Measurements from ENCODE around the gene DCAF7. TPM values are rescaled to one million over a fixed set of nuclear protein-coding genes. Genes with fewer than 3 reads are reported as not detected.

The DCAF7 gene
- total RNA-seq, 1 donor from 2014 or later: 115 TPM

DNA sequence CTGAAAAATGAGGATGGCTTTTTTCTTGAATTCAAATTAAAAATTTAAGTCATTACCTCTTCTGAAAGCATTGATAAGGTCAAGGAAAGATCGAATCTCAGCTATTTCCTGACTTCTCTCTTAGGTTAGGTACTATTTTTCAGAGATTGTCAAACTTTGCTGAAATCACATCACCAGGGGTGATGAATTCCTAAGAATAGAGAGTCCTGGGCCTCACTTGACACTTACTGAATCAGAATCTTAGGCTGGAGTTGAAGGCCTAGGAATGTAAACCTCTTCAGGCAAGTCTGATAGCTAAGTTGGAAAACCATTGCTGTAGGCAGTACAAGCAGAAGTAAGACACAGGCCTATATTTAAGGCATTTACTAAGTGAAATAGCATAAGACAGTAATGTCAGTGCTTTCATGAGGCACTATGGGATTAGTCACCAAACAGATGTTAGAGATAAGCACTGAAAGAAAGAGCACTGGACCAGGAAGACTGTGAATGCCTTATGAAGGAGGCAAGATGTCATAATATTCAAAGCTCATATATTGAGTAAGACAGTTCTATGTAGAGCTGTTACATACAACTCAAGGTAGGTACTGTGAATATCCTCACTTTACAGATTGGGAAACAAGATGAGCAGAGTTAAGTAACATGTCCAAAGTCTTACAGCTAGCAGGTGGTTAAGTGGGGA lies 21.5 kb downstream of the DCAF7 start:
- H3K36me3 Mint-ChIP-seq (ENCODE audit: low read depth): peaks cover 15% of the 10 kb centered on the region
- DNase-seq: no peak
- no peak overlapping the region for H3K27ac Mint-ChIP-seq
- H3K9me3 Mint-ChIP-seq: no peaks in the 10 kb centered on the region
- intact Hi-C loops (cut with micrococcal nuclease): no loop called here
- H3K27me3 Mint-ChIP-seq: no peaks in the 10 kb centered on the region
- peaks cover 19% of the 10 kb centered on the region for H3K4me1 Mint-ChIP-seq
- no peak overlapping the region for H3K4me3 Mint-ChIP-seq

DNA sequence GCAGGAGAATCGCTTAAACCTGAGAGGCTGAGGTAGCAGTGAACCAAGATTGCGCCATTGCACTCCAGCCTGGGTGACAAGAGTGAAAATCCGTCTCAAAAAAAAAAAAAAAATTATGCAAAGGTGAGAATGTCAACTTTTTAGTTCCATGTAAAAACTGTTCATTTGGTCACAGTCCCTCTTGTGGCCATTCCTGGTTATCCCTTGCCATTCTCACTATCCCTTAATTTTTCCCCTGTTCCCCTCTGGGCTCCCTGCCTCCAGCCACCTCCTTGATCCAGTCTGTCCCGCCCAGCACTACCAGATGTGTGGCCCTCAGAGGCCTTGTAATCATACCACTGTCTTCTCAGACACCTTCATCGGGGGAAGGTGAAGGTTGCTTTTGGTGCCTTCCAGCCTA lies 23.4 kb downstream of the DCAF7 start:
- no peak overlapping the region for H3K27ac Mint-ChIP-seq
- H3K4me3 Mint-ChIP-seq: no peak overlapping the region
- H3K4me1 Mint-ChIP-seq: peaks cover 21% of the 10 kb centered on the region
- intact Hi-C loops (cut with micrococcal nuclease): no loop called here
- peaks cover 16% of the 10 kb centered on the region for H3K36me3 Mint-ChIP-seq (ENCODE audit: low read depth)
- no peaks in the 10 kb centered on the region for H3K9me3 Mint-ChIP-seq
- H3K27me3 Mint-ChIP-seq: no peaks in the 10 kb centered on the region
- no peak for DNase-seq

- H3K27ac Mint-ChIP-seq: peak overlapping the region; percentile 54
- no peak for DNase-seq
- peaks cover 10% of the 10 kb centered on the region for H3K4me1 Mint-ChIP-seq
These were observed 27.9 kb downstream of the DCAF7 start for GRCh38 chr17:63578027-63578768.

DNA sequence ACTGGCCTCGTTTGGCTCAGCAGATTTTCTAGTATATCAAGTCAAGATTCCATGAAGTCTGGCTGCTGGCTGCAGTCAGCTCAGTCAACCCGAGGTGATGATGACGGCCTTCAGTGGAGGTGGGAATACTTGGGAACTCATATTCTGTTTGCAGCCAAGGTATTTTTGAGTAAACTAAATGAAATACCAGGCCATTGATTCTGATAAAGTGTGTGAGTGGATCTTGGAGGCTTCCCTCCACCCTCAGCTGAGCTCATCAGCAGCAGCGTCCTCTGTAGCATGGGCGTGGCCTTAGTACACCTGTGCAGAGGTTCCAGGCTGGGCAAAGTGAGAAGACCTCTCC lies 28.5 kb downstream of the DCAF7 start:
- Mint-ChIP-seq H3K4me3 (no peak overlapping the region), H3K27ac (no peak overlapping the region), H3K4me1 (peaks cover 10% of the 10 kb centered on the region), H3K27me3 (no peaks in the 10 kb centered on the region), H3K9me3 (no peaks in the 10 kb centered on the region), H3K36me3 (ENCODE audit: low read depth) (peaks cover 44% of the 10 kb centered on the region)
- intact Hi-C loops (cut with micrococcal nuclease): no loop called here
- no peak for DNase-seq

More at GRCh38 chr17:63578027-63578768, 27.9 kb downstream of the DCAF7 start:
- peaks cover 42% of the 10 kb centered on the region for H3K36me3 Mint-ChIP-seq (ENCODE audit: low read depth)
- H3K9me3 Mint-ChIP-seq: no peaks in the 10 kb centered on the region
- intact Hi-C loops (cut with micrococcal nuclease): no loop called here
- no peak overlapping the region for H3K4me3 Mint-ChIP-seq
- H3K27me3 Mint-ChIP-seq: no peaks in the 10 kb centered on the region

DNA sequence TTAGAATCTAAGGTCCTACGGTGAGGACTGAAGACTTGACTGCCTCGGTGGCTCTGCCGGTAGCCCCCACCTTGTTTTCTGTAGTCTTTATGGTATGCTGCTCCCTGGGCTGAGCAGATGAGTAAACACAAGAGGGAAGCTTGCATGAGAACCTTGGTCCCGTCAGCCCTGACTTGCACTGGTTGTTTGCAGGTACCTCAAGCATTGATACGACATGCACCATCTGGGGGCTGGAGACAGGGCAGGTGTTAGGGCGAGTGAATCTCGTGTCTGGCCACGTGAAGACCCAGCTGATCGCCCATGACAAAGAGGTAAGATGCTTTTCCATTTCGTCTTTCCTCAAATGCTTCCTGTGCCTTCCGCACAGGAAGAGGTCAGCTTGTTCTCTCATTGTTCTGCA lies 29.4 kb downstream of the DCAF7 start:
- H3K4me1 Mint-ChIP-seq: peaks cover 7% of the 10 kb centered on the region

DNA sequence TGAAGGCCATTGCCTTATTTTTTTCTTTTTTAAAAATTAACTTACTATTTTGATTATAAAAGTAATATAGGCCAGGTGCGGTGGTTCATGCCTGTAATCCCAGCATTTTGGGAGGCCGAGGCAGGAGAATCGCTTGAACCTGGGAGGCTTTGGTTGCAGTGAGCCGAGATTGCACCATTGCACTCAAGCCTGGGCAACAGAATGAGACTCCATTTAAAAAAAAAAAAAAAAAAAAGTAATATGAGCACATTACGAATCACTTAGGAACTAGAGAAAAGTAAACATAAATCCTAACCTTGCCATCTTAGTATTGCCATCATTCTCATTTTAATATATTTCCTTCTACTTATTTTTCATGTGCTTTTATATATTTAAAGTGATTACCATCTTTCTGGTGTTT lies 37.5 kb downstream of the DCAF7 start:
- peaks cover 14% of the 10 kb centered on the region for H3K4me1 Mint-ChIP-seq
- no peak overlapping the region for H3K27ac Mint-ChIP-seq
- no peaks in the 10 kb centered on the region for H3K9me3 Mint-ChIP-seq
- H3K27me3 Mint-ChIP-seq: no peaks in the 10 kb centered on the region
- DNase-seq: no peak
- H3K36me3 Mint-ChIP-seq (ENCODE audit: low read depth): peaks cover 62% of the 10 kb centered on the region
- H3K4me3 Mint-ChIP-seq: no peak overlapping the region
- intact Hi-C loops (cut with micrococcal nuclease): no loop called here

More for the DNA sequence above, 29.4 kb downstream of the DCAF7 start:
- Mint-ChIP-seq H3K27me3 (no peaks in the 10 kb centered on the region), H3K9me3 (no peaks in the 10 kb centered on the region), H3K27ac (no peak overlapping the region), H3K36me3 (ENCODE audit: low read depth) (peaks cover 43% of the 10 kb centered on the region), H3K4me3 (no peak overlapping the region)
- DNase-seq: no peak
- intact Hi-C loops (cut with micrococcal nuclease): no loop called here

- Mint-ChIP-seq H3K4me1 (peaks cover 13% of the 10 kb centered on the region), H3K4me3 (no peak overlapping the region), H3K27me3 (no peaks in the 10 kb centered on the region), H3K27ac (no peak overlapping the region), H3K9me3 (no peaks in the 10 kb centered on the region), H3K36me3 (ENCODE audit: low read depth) (peaks cover 56% of the 10 kb centered on the region)
- intact Hi-C loops (cut with micrococcal nuclease): no loop called here
- DNase-seq: no peak
These were observed 38.5 kb downstream of the DCAF7 start for GRCh38 chr17:63588797-63589196.

GRCh38 chr17:63589646-63590045 lies 39.4 kb downstream of the DCAF7 start:
- H3K9me3 Mint-ChIP-seq: no peaks in the 10 kb centered on the region
- no peak for DNase-seq
- peaks cover 11% of the 10 kb centered on the region for H3K4me1 Mint-ChIP-seq
- intact Hi-C loops (cut with micrococcal nuclease): no loop called here
- H3K27ac Mint-ChIP-seq: no peak overlapping the region
- H3K27me3 Mint-ChIP-seq: no peaks in the 10 kb centered on the region
- H3K36me3 Mint-ChIP-seq (ENCODE audit: low read depth): peaks cover 55% of the 10 kb centered on the region
- no peak overlapping the region for H3K4me3 Mint-ChIP-seq

GRCh38 chr17:63592797-63593196 lies 42.5 kb downstream of the DCAF7 start:
- no peak overlapping the region for H3K27ac Mint-ChIP-seq
- intact Hi-C loops (cut with micrococcal nuclease): no loop called here
- no peaks in the 10 kb centered on the region for H3K27me3 Mint-ChIP-seq
- peaks cover 3% of the 10 kb centered on the region for H3K4me1 Mint-ChIP-seq
- peaks cover 39% of the 10 kb centered on the region for H3K36me3 Mint-ChIP-seq (ENCODE audit: low read depth)
- H3K4me3 Mint-ChIP-seq: no peak overlapping the region
- no peak for DNase-seq
- H3K9me3 Mint-ChIP-seq: no peaks in the 10 kb centered on the region

DNA sequence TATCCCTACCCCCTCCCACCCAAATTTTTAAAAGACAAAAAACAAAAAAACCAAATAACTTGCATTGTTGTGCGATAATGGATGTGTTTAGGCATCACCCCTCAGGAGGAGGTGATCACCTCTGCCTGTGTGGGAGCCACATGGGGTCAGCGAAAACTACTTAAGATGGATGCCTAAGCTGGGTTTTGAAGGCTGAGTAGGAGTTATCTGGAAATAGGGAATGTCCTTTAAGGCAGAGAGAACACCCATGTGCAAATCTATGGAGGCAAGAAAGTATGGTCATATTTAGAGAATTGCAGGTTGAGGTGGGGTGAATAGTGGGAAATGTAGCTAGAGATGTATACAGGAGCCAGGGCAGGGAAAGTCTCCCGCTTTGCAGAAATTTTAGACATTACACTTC lies 44.9 kb downstream of the DCAF7 start:
- no peak for DNase-seq
- intact Hi-C loops (cut with micrococcal nuclease): no loop called here
- H3K4me1 Mint-ChIP-seq: peaks cover 7% of the 10 kb centered on the region
- no peak overlapping the region for H3K27ac Mint-ChIP-seq
- no peaks in the 10 kb centered on the region for H3K9me3 Mint-ChIP-seq
- no peaks in the 10 kb centered on the region for H3K27me3 Mint-ChIP-seq
- no peak overlapping the region for H3K4me3 Mint-ChIP-seq
- H3K36me3 Mint-ChIP-seq (ENCODE audit: low read depth): peaks cover 21% of the 10 kb centered on the region

GRCh38 chr17:63596856-63597586 lies 46.7 kb downstream of the DCAF7 start:
- Mint-ChIP-seq H3K27ac (no peak overlapping the region), H3K4me3 (no peak overlapping the region), H3K27me3 (no peaks in the 10 kb centered on the region), H3K4me1 (peaks cover 17% of the 10 kb centered on the region), H3K9me3 (no peaks in the 10 kb centered on the region), H3K36me3 (ENCODE audit: low read depth) (peaks cover 16% of the 10 kb centered on the region)
- DNase-seq: no peak
- intact Hi-C loops (cut with micrococcal nuclease): no loop called here

DNA sequence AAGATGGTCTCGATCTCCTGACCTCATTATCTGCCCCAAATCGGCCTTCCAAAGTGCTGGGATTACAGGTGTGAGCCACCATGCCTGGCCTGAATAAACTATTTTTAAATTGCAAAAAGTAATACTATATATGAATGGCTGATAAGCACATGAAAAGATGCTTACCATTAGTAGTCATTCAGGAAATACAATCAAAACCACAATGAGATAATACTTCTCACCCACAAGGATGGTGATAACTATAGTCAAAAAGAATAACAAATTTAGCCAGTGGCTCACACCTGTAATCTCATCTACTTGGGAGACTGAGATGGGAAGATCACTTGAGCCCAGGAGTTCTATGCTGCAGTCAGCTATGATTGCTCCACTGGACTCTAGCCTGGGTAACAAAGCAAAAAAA lies 48.0 kb downstream of the DCAF7 start:
- no peak overlapping the region for H3K27ac Mint-ChIP-seq
- intact Hi-C loops (cut with micrococcal nuclease): no loop called here
- H3K4me1 Mint-ChIP-seq: peaks cover 17% of the 10 kb centered on the region
- no peak for DNase-seq
- H3K4me3 Mint-ChIP-seq: no peak overlapping the region
- peaks cover 17% of the 10 kb centered on the region for H3K36me3 Mint-ChIP-seq (ENCODE audit: low read depth)
- no peaks in the 10 kb centered on the region for H3K9me3 Mint-ChIP-seq
- H3K27me3 Mint-ChIP-seq: no peaks in the 10 kb centered on the region

DNA sequence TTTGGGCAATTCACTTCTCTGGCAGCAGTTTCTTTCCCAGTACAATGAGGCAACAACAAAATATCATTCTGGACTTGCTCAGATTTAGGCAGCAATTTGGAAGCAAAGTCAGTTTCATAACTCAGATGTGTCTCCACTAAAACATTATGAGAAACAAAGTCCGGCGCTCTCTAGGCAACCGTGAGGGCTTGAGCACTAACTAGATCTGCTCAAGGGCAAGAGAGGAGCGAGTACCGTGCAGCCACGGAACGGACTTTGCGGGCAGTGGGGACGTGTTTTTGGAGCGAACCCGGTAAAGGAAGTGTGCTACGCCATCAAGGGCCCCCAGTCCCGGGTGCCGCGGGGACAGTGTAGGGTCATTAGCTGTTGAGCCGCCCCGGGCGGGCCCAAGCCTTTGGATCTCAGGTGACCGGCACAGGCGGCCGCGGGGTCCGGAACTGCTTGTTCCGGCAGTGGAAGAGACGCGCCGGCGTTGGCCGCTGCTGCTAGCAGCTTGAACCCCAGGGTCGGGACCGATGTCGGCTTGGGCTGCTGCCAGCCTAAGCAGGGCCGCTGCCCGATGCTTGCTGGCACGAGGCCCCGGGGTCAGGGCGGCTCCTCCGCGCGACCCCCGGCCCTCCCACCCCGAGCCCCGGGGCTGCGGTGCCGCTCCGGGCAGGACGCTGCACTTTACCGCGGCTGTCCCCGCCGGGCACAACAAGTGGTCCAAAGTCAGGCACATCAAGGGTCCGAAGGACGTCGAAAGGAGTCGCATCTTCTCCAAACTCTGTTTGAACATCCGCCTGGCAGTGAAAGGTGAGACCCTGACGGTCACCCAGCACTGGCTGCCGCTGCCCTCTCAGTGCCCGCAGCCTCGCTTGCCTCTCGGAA lies 50.5 kb downstream of the DCAF7 start, which contains the start of gene TACO1:
TSS of gene TACO1 (plus strand) at position 327 of the 870 bp plus-strand sequence. CDS start at position 516, 189 bp downstream.
- peak; percentile 94 for DNase-seq
- Mint-ChIP-seq H3K27me3 (no peaks in the 10 kb centered on the region), H3K36me3 (ENCODE audit: low read depth) (peaks cover 19% of the 10 kb centered on the region), H3K9me3 (no peaks in the 10 kb centered on the region), H3K4me3 (peak within 1 kb of the TSS; percentile 91), H3K27ac (peak within 1 kb of the TSS; percentile 90), H3K4me1 (peaks cover 17% of the 10 kb centered on the region)
- intact Hi-C loops (cut with micrococcal nuclease): loop anchor here (1.0 kb wide), 2 partner anchors 11 to 51 kb away; partner anchors contain the start of gene DCAF7

Measured in activated CD4-positive, alpha-beta T cell treated with anti-CD3 and anti-CD28 coated beads, Interleukin-2, amount 10 ng/mL, durations not matched to agents 24 days and 14 days (primary cell).